Prostate gland (tissue), 2 donors: ENCODE data around the gene ABCB8.

ENCODE experiments used
- POLR2A ChIP-seq: fragments of 450-650 bp; IDR thresholded peaks from one replicate; pipeline ENCODE4 v1.6.1; 2016; ENCODE audit warnings: antibody characterized with exemption, mild to moderate bottlenecking
- POLR2AphosphoS5 ChIP-seq: sonication (generic); formaldehyde crosslinking; IDR thresholded peaks from one replicate; pipeline ENCODE4 v1.6.1; 2017; ENCODE audit warnings: antibody characterized with exemption
- TF ChIP-seq, protein P1 (sequence below), 4 experiments: fragments of 200-600 bp in 2 of 4; fragments of 450-650 bp in 2 of 4; sonication (generic) in 2 of 4; IDR thresholded peaks; 1 replicate in 3 of 4; 2 replicates in 1 of 4; pipeline ENCODE4 v1.5.1; 2016 to 2019; ENCODE audit warnings: antibody characterized with exemption in 4 of 4, mild to moderate bottlenecking in 2 of 4, moderate library complexity in 2 of 4

DNA sequence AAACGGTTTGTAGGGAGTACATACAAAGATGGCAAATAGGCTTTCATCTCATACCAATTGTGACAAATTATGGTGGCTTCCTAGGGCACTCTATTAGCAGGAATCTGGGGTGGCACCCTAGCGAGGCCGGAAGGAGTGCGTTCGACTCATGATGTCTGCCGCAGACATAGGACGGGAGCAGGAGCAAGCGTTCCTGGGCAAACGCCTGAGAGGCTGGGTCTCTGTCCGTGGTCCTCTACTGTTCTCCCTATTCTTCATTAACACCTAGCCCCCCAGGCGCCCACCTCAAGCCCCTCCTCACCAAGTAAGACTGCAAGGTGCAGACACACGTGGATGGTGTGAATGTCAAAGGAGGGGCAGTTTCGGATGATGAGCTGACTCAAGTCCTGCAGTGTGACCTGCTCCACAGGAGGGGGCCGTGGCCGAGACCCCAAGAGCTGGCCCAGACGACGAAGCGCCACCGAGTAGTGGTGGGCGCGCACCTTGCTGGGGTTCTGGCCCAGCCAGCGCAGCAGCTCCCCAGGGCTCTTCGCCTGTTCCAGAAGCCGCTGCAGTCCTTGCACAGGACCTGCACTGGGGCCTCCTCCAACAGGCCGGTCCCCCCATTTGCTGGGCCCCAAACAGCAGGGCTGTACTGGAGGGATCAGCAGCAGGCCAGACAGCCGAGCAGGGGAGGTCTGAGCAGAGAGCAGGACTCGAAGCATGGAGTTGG, 51.1 kb downstream of the ABCB8 start:
- TF ChIP-seq, protein P1, sequence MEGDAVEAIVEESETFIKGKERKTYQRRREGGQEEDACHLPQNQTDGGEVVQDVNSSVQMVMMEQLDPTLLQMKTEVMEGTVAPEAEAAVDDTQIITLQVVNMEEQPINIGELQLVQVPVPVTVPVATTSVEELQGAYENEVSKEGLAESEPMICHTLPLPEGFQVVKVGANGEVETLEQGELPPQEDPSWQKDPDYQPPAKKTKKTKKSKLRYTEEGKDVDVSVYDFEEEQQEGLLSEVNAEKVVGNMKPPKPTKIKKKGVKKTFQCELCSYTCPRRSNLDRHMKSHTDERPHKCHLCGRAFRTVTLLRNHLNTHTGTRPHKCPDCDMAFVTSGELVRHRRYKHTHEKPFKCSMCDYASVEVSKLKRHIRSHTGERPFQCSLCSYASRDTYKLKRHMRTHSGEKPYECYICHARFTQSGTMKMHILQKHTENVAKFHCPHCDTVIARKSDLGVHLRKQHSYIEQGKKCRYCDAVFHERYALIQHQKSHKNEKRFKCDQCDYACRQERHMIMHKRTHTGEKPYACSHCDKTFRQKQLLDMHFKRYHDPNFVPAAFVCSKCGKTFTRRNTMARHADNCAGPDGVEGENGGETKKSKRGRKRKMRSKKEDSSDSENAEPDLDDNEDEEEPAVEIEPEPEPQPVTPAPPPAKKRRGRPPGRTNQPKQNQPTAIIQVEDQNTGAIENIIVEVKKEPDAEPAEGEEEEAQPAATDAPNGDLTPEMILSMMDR (IDR thresholded peaks at IDR 0.05) = no peak
- TF ChIP-seq POLR2AphosphoS5 (no peak), POLR2A (no peak)
